K562 (cell line): ENCODE data around the gene SEPHS1. TPM values are rescaled to one million over a fixed set of nuclear protein-coding genes. Genes with fewer than 3 reads are reported as not detected.

Experiments
- HLTF ChIP-seq: fragments of 450-650 bp; IDR thresholded peaks from 2 replicates; pipeline ENCODE4 v1.6.1; 2016
- HMG20B ChIP-seq: fragments of 250-450 bp; sonication (Bioruptor Pico); IDR thresholded peaks from 2 replicates; pipeline ENCODE4 v1.5.0; 2021; ENCODE audit warnings: mild to moderate bottlenecking
- HOXB6 ChIP-seq: fragments of 250-450 bp; sonication (Bioruptor Pico); IDR thresholded peaks from 2 replicates; pipeline ENCODE4 v1.5.1; 2022; ENCODE audit warnings: mild to moderate bottlenecking, borderline replicate concordance
- ILK ChIP-seq: fragments of 450-650 bp; IDR thresholded peaks from 2 replicates; pipeline ENCODE4 v1.6.1; 2016; ENCODE audit warnings: missing genetic modification characterization, low read depth, mild to moderate bottlenecking, missing compliant biosample characterization, moderate library complexity, borderline replicate concordance
- IRF2 ChIP-seq: sonication (generic); formaldehyde crosslinking; IDR thresholded peaks from 2 replicates; pipeline ENCODE4 v1.8.1; 2022; ENCODE audit warnings: mild to moderate bottlenecking, missing genetic modification reagents
- JUND ChIP-seq, 2 experiments: IDR thresholded peaks; 2 replicates in 1 of 2; 3 replicates in 1 of 2; pipeline ENCODE4 v1.6.1; 2011; ENCODE audit warnings: borderline replicate concordance in 2 of 2, low read depth in 2 of 2, low read length in 2 of 2, improper control_type of control experiment in 1 of 2, missing biosample characterization in 1 of 2, missing genetic modification characterization in 1 of 2, missing genetic modification reagents in 1 of 2
- NFE2 ChIP-seq: IDR thresholded peaks from 2 replicates; pipeline ENCODE4 v1.6.1; 2014; ENCODE audit warnings: antibody characterized with exemption, low read depth
- PCBP2 ChIP-seq: fragments of 200-400 bp; formaldehyde crosslinking; IDR thresholded peaks from 2 replicates; pipeline ENCODE4 v1.6.1; 2018; ENCODE audit warnings: low read length, low read depth, mild to moderate bottlenecking, moderate library complexity; ENCODE audit not compliant: poor library complexity, severe bottlenecking
- PHF8 ChIP-seq: fragments of 200-600 bp; sonication (generic); IDR thresholded peaks from 2 replicates; pipeline ENCODE4 v1.6.1; 2012; ENCODE audit warnings: mixed run types, mild to moderate bottlenecking, inconsistent platforms, low read length, moderate library complexity, borderline replicate concordance
- PPARD ChIP-seq: fragments of 250-450 bp; sonication (Bioruptor Pico); IDR thresholded peaks from 2 replicates; pipeline ENCODE4 v1.8.0; 2022; ENCODE audit warnings: inconsistent platforms, mild to moderate bottlenecking, moderate library complexity
- RAD21 ChIP-seq, 2 experiments: fragments of 250-450 bp in 1 of 2; fragments of 450-650 bp in 1 of 2; sonication (Bioruptor Pico) in 1 of 2; formaldehyde crosslinking in 1 of 2; IDR thresholded peaks in 1 of 2; conservative IDR thresholded peaks in 1 of 2; 2 replicates each; pipeline versions ENCODE4 v1.4.0 to v1.8.0; 2020 to 2022; ENCODE audit warnings: mild to moderate bottlenecking in 2 of 2, moderate library complexity in 1 of 2
- SAP30 ChIP-seq: fragments of 200-600 bp; sonication (generic); IDR thresholded peaks from 2 replicates; pipeline ENCODE4 v1.6.1; 2012; ENCODE audit warnings: borderline replicate concordance, low read depth, mild to moderate bottlenecking, moderate library complexity, low read length, control low read depth, inconsistent platforms; ENCODE audit not compliant: insufficient read depth, poor library complexity, severe bottlenecking
- SRSF1 ChIP-seq: fragments of 200-400 bp; formaldehyde crosslinking; IDR thresholded peaks from 2 replicates; pipeline ENCODE4 v1.6.1; 2017; ENCODE audit warnings: mild to moderate bottlenecking, low read depth, low read length, moderate library complexity
- TAF1 ChIP-seq: IDR thresholded peaks from 2 replicates; pipeline ENCODE4 v1.6.1; 2011; ENCODE audit warnings: mild to moderate bottlenecking, low read length, moderate library complexity; ENCODE audit not compliant: insufficient read depth, control insufficient read depth, severe bottlenecking; ENCODE audit errors: extremely low read depth
- TOE1 ChIP-seq, 2 experiments: fragments of 450-650 bp in 1 of 2; sonication (generic) in 1 of 2; formaldehyde crosslinking in 1 of 2; IDR thresholded peaks; 2 replicates each; pipeline versions ENCODE4 v1.7.1 to v1.8.0; 2016 to 2022; ENCODE audit warnings: borderline replicate concordance in 2 of 2, mild to moderate bottlenecking in 2 of 2, antibody characterized with exemption in 1 of 2, inconsistent platforms in 1 of 2, low read depth in 1 of 2, missing genetic modification reagents in 1 of 2, moderate library complexity in 1 of 2
- XRCC5 ChIP-seq: fragments of 200-400 bp; formaldehyde crosslinking; IDR thresholded peaks from 2 replicates; pipeline ENCODE4 v1.6.1; 2017; ENCODE audit warnings: low read depth, mild to moderate bottlenecking, low read length
- ZBTB1 ChIP-seq: sonication (generic); formaldehyde crosslinking; IDR thresholded peaks from 2 replicates; pipeline ENCODE4 v1.8.1; 2023; ENCODE audit warnings: missing genetic modification reagents, low read depth, mild to moderate bottlenecking, borderline replicate concordance
- ZNF224 ChIP-seq: sonication (generic); formaldehyde crosslinking; IDR thresholded peaks from 2 replicates; pipeline ENCODE4 v1.8.0; 2022; ENCODE audit warnings: mild to moderate bottlenecking, missing genetic modification reagents
- ZNF408 ChIP-seq: fragments of 250-450 bp; sonication (Bioruptor Pico); IDR thresholded peaks from 2 replicates; pipeline ENCODE4 v1.4.0; 2020; ENCODE audit warnings: low read depth, mild to moderate bottlenecking, moderate library complexity
- ZNF551 ChIP-seq: fragments of 250-450 bp; sonication (Bioruptor Pico); IDR thresholded peaks from 2 replicates; pipeline ENCODE4 v1.5.0; 2021; ENCODE audit warnings: mild to moderate bottlenecking, moderate library complexity
- ZNF57 ChIP-seq: fragments of 450-650 bp; formaldehyde crosslinking; IDR thresholded peaks from 2 replicates; pipeline ENCODE4 v1.4.0; 2020; ENCODE audit warnings: mild to moderate bottlenecking, moderate library complexity
- ZNF77 ChIP-seq: fragments of 250-450 bp; sonication (Bioruptor Pico); IDR thresholded peaks from 2 replicates; pipeline ENCODE4 v1.5.0; 2020
- polyA plus RNA-seq, 8 experiments: library from polyadenylated mRNA; depleted of rRNA in 4 of 8; stranded (reverse) in 5 of 8; unstranded in 3 of 8; fragments of >200 nt; fragmentation: Nextera tagmentation in 2 of 8; fragmentation: Illumina TruSeq in 1 of 8; extraction: Ambion mirVana in 2 of 8; extraction: Trizol in 1 of 8; gene quantifications; 2 replicates each; pipeline versions ENCODE4 v1.2.1 to v1.2.3, GENCODE V29; 2011 to 2014; ENCODE audit warnings: inconsistent platforms in 1 of 8, missing spikeins in 1 of 8
- total RNA-seq, 7 experiments: library from RNA; depleted of rRNA in 6 of 7; stranded (reverse); fragments of >200 nt in 6 of 7; fragmentation: Illumina TruSeq in 2 of 7; extraction: Trizol in 2 of 7; gene quantifications; 2 replicates each; pipeline versions ENCODE4 v1.2.1 to v1.2.3, GENCODE V29; 2011 to 2021; ENCODE audit warnings: low replicate concordance in 1 of 7
- TF ChIP-seq, protein P1 (sequence below): sonication (generic); formaldehyde crosslinking; IDR thresholded peaks from 2 replicates; pipeline ENCODE4 v1.5.0; 2020; ENCODE audit warnings: missing genetic modification reagents
- TF ChIP-seq, protein P2 (sequence below): sonication (generic); formaldehyde crosslinking; IDR thresholded peaks from 2 replicates; pipeline ENCODE4 v1.8.0; 2022; ENCODE audit warnings: mild to moderate bottlenecking, missing genetic modification reagents
- TF ChIP-seq, protein P3 (sequence below): sonication (generic); IDR thresholded peaks from 2 replicates; pipeline ENCODE4 v1.6.1; 2016

The SEPHS1 gene
- total and polyA plus RNA-seq, 9 of the 15 experiments (the other 6 are each of a cell fraction or from before 2014, with no cell fraction given) = 14.7 to 82.8 (median 41.8) TPM

DNA sequence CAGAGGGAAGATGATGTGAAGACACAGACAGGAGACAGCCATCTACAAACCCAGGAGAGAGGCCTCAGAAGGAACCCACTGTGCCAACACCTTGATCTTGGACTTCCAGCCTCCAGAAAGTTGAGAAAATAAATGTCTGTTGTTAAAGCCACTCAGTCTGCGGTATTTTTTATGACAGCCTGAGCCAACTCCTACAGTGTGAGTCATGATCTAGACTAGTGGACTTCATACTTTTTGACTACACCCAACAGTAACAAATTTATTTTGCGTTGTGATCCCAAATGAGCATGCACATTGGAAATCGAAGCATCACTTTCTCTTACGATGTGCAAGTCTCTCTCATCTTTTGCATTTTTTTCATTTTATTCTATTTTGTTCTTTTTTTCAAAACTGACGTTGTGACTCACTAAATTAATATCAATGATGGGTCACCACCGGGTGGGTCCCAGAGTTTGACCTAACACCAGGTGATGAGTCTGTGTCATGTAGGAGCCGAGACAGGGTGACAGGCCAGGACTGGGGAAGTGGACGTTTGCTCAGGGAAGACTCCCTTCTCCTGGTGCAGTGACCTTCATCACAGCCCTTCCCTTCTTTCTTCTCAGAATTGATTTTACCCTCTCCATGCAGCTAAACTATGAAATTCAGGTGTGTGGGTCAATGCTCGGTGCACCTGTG, 77.1 kb downstream of the SEPHS1 start (continued):
- TF ChIP-seq JUND (IDR thresholded peaks at IDR 0.05; ENCODE audit: borderline replicate concordance, low read depth, low read length) (peak; percentile 32; the same call in 1 of the 2 replicates), JUND (tag; IDR thresholded peaks at IDR 0.05; ENCODE audit: borderline replicate concordance, low read depth, low read length) (peak; percentile 20; the same call in 1 of the 3 replicates), ZBTB1 (CRISPR knock-in tag) (no peak), NFE2 (0 out of 2 replicates have a peak, but pooled peaks have one; percentile 6), PPARD (CRISPR knock-in tag) (no peak), PCBP2 (no peak), TOE1 (IDR thresholded peaks at IDR 0.05; ENCODE audit: borderline replicate concordance) (no peak), TOE1 (CRISPR knock-in tag; IDR thresholded peaks at IDR 0.05; ENCODE audit: borderline replicate concordance, low read depth) (no peak), HMG20B (CRISPR knock-in tag) (no peak), ZNF408 (no peak), XRCC5 (no peak), ZNF224 (CRISPR knock-in tag) (no peak), HLTF (no peak), SRSF1 (no peak), SAP30 (no peak), ZNF551 (CRISPR knock-in tag) (no peak), IRF2 (CRISPR knock-in tag) (no peak), HOXB6 (no peak), ILK (tag) (no peak), ZNF57 (CRISPR knock-in tag) (no peak), PHF8 (0 out of 2 replicates have a peak, but pooled peaks have one; percentile 6), ZNF77 (CRISPR knock-in tag) (no peak), RAD21 (CRISPR knock-in tag; conservative IDR thresholded peaks at IDR 0.05 in 1 of 2, IDR thresholded peaks at IDR 0.05 in 1 of 2) (no peak), TAF1 (no peak)
- TF ChIP-seq, protein P1, sequence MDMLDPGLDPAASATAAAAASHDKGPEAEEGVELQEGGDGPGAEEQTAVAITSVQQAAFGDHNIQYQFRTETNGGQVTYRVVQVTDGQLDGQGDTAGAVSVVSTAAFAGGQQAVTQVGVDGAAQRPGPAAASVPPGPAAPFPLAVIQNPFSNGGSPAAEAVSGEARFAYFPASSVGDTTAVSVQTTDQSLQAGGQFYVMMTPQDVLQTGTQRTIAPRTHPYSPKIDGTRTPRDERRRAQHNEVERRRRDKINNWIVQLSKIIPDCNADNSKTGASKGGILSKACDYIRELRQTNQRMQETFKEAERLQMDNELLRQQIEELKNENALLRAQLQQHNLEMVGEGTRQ (CRISPR knock-in tag) = no peak
- TF ChIP-seq, protein P2, sequence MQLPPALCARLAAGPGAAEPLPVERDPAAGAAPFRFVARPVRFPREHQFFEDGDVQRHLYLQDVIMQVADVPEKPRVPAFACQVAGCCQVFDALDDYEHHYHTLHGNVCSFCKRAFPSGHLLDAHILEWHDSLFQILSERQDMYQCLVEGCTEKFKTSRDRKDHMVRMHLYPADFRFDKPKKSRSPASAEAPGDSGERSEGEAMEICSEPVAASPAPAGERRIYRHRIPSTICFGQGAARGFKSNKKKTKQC (CRISPR knock-in tag) = no peak
- TF ChIP-seq, protein P3, sequence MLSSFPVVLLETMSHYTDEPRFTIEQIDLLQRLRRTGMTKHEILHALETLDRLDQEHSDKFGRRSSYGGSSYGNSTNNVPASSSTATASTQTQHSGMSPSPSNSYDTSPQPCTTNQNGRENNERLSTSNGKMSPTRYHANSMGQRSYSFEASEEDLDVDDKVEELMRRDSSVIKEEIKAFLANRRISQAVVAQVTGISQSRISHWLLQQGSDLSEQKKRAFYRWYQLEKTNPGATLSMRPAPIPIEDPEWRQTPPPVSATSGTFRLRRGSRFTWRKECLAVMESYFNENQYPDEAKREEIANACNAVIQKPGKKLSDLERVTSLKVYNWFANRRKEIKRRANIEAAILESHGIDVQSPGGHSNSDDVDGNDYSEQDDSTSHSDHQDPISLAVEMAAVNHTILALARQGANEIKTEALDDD = peak; percentile 44; the same call in 1 of the 2 replicates
